H9 (cell line): Measurements from ENCODE around the gene TMEM100. TPM values are rescaled to one million over a fixed set of nuclear protein-coding genes. Genes with fewer than 3 reads are reported as not detected.

Experiments used
- DNase-seq: peaks from one replicate; pipeline ENCODE4 v3.0.0-alpha.2; 2017
- H2AFZ ChIP-seq: one replicate; pipeline ENCODE4 v1.6.1; 2013; ENCODE audit warnings: mild to moderate bottlenecking, low read length, control low read depth, moderate library complexity
- H2AK5ac ChIP-seq: 2 replicates; pipeline ENCODE4 v1.6.1; 2013; ENCODE audit warnings: low read length, control low read depth, mixed read lengths; ENCODE audit not compliant: insufficient read length
- H2BK120ac ChIP-seq: one replicate; pipeline ENCODE4 v1.6.1; 2013; ENCODE audit warnings: low read depth, mild to moderate bottlenecking, low read length, control low read depth, inconsistent platforms; ENCODE audit not compliant: poor library complexity, severe bottlenecking
- H2BK12ac ChIP-seq: 2 replicates; pipeline ENCODE4 v1.6.1; 2013; ENCODE audit warnings: low read length, control low read depth, mixed read lengths, low read depth; ENCODE audit not compliant: insufficient read length
- H2BK15ac ChIP-seq: 2 replicates; pipeline ENCODE4 v1.6.1; 2013; ENCODE audit warnings: low read depth, low read length, control low read depth
- H2BK20ac ChIP-seq: one replicate; pipeline ENCODE4 v1.6.1; 2013; ENCODE audit warnings: low read depth, mild to moderate bottlenecking, low read length, control low read depth, inconsistent platforms; ENCODE audit not compliant: poor library complexity, severe bottlenecking
- H2BK5ac ChIP-seq: 2 replicates; pipeline ENCODE4 v1.6.1; 2013; ENCODE audit warnings: low read length, control low read depth, mixed read lengths; ENCODE audit not compliant: insufficient read length
- H3K14ac ChIP-seq: 2 replicates; pipeline ENCODE4 v1.6.1; 2013; ENCODE audit warnings: low read length, control low read depth; ENCODE audit not compliant: insufficient read depth
- H3K18ac ChIP-seq: 2 replicates; pipeline ENCODE4 v1.6.1; 2013; ENCODE audit warnings: low read depth, mild to moderate bottlenecking, mixed read lengths, low read length, control low read depth; ENCODE audit not compliant: insufficient read length
- H3K23ac ChIP-seq: 2 replicates; pipeline ENCODE4 v1.6.1; 2013; ENCODE audit warnings: low read length, control low read depth, mixed read lengths, low read depth; ENCODE audit not compliant: insufficient read length
- H3K23me2 ChIP-seq: 2 replicates; pipeline ENCODE4 v1.6.1; 2013; ENCODE audit warnings: low read depth, mild to moderate bottlenecking, mixed read lengths, low read length, control low read depth; ENCODE audit not compliant: insufficient read length, poor library complexity, severe bottlenecking
- H3K27ac ChIP-seq: 2 replicates; pipeline ENCODE4 v1.5.1; 2013; ENCODE audit warnings: low read length, control low read depth, mixed read lengths, low read depth; ENCODE audit not compliant: insufficient read length
- H3K27me3 ChIP-seq: 2 replicates; pipeline ENCODE4 v1.6.1; 2013; ENCODE audit warnings: low read length, control low read depth, inconsistent platforms; ENCODE audit not compliant: insufficient read depth
- H3K4ac ChIP-seq: 2 replicates; pipeline ENCODE4 v1.6.1; 2013; ENCODE audit warnings: low read depth, mild to moderate bottlenecking, control low read depth, inconsistent platforms, low read length, moderate library complexity
- H3K4me1 ChIP-seq: 2 replicates; pipeline ENCODE4 v1.6.1; 2013; ENCODE audit warnings: low read length, control low read depth, inconsistent platforms; ENCODE audit not compliant: insufficient read depth
- H3K4me2 ChIP-seq: 2 replicates; pipeline ENCODE4 v1.6.1; 2013; ENCODE audit warnings: low read length, control low read depth, mixed read lengths; ENCODE audit not compliant: insufficient read length, insufficient read depth
- H3K56ac ChIP-seq: 2 replicates; pipeline ENCODE4 v1.6.1; 2013; ENCODE audit warnings: low read depth, mild to moderate bottlenecking, mixed read lengths, low read length, control low read depth; ENCODE audit not compliant: insufficient read length
- H3K79me1 ChIP-seq: 2 replicates; pipeline ENCODE4 v1.6.1; 2013; ENCODE audit warnings: low read depth, mild to moderate bottlenecking, moderate library complexity, low read length, control low read depth, inconsistent platforms; ENCODE audit not compliant: insufficient read depth, poor library complexity, severe bottlenecking
- H3K79me2 ChIP-seq: 2 replicates; pipeline ENCODE4 v1.6.1; 2013; ENCODE audit warnings: low read length, control low read depth, inconsistent platforms; ENCODE audit not compliant: insufficient read depth
- H3K9ac ChIP-seq: 2 replicates; pipeline ENCODE4 v1.6.1; 2013; ENCODE audit warnings: low read length, control low read depth, mixed read lengths; ENCODE audit not compliant: insufficient read length; ENCODE audit errors: extremely low read depth
- H3K9me3 ChIP-seq: one replicate; pipeline ENCODE4 v1.6.1; 2013; ENCODE audit warnings: low read depth, low read length, inconsistent platforms; ENCODE audit not compliant: control insufficient read depth
- H3T11ph ChIP-seq: one replicate; pipeline ENCODE4 v1.6.1; 2013; ENCODE audit warnings: mild to moderate bottlenecking, low read length, control low read depth, inconsistent platforms
- H4K20me1 ChIP-seq: one replicate; pipeline ENCODE4 v1.6.1; 2013; ENCODE audit not compliant: control insufficient read depth, insufficient read length, insufficient read depth
- H4K5ac ChIP-seq: 2 replicates; pipeline ENCODE4 v1.6.1; 2013; ENCODE audit warnings: low read depth, mild to moderate bottlenecking, mixed read lengths, low read length, control low read depth; ENCODE audit not compliant: insufficient read length
- H4K8ac ChIP-seq: replicated peaks from 2 replicates; pipeline ENCODE4 v1.6.1; 2013; ENCODE audit warnings: low read length, control low read depth, mixed read lengths, low read depth; ENCODE audit not compliant: insufficient read length
- H4K91ac ChIP-seq: 2 replicates; pipeline ENCODE4 v1.6.1; 2013; ENCODE audit warnings: low read depth, mild to moderate bottlenecking, moderate library complexity, mixed read lengths, low read length, control low read depth; ENCODE audit not compliant: insufficient read length
- H3K27ac Mint-ChIP-seq, 3 experiments: 2 replicates in 2 of 3; 3 replicates in 1 of 3; pipeline ENCODE4 v1.8.0; 2020 to 2021; ENCODE audit warnings: mixed read lengths in 3 of 3, mild to moderate bottlenecking in 1 of 3, moderate library complexity in 1 of 3
- H3K27me3 Mint-ChIP-seq: 2 replicates; pipeline ENCODE4 v1.8.0; 2021; ENCODE audit warnings: low read depth, mild to moderate bottlenecking, moderate library complexity, mixed read lengths
- H3K36me3 Mint-ChIP-seq, 3 experiments: 2 replicates in 2 of 3; 3 replicates in 1 of 3; pipeline ENCODE4 v1.8.0; 2020 to 2021; ENCODE audit warnings: low read depth in 3 of 3, mixed read lengths in 3 of 3; ENCODE audit not compliant: insufficient read depth in 1 of 3
- H3K4me1 Mint-ChIP-seq, 2 experiments: 2 replicates each; pipeline ENCODE4 v1.8.0; 2020; ENCODE audit warnings: mixed read lengths in 2 of 2
- H3K4me3 Mint-ChIP-seq, 2 experiments: 2 replicates in 1 of 2; 3 replicates in 1 of 2; pipeline ENCODE4 v1.8.0; 2020 to 2021; ENCODE audit warnings: mild to moderate bottlenecking in 2 of 2, mixed read lengths in 2 of 2, moderate library complexity in 1 of 2
- H3K9me3 Mint-ChIP-seq, 2 experiments: 2 replicates in 1 of 2; 3 replicates in 1 of 2; pipeline ENCODE4 v1.8.0; 2020; ENCODE audit warnings: mild to moderate bottlenecking in 2 of 2, mixed read lengths in 2 of 2, moderate library complexity in 1 of 2
- WGBS: extraction: QIAGEN DNeasy Blood & Tissue Kit; methylation state at CpG from one replicate; pipeline ENCODE4 v1.1.7; 2013; ENCODE audit warnings: missing lambda C conversion rate, low lambda C conversion rate, mixed read lengths; ENCODE audit not compliant: insufficient read length; ENCODE audit errors: extremely low coverage; 5-methylcytosine and 5-hydroxymethylcytosine counted together
- total RNA-seq: library from RNA; stranded (reverse); gene quantifications from 2 replicates; pipeline ENCODE4 v1.2.1, GENCODE V29; 2021
- TF ChIP-seq, protein P1 (sequence below): fragments of 200-600 bp; sonication (generic); conservative IDR thresholded peaks from 3 replicates; pipeline ENCODE4 v1.8.0; 2021; ENCODE audit warnings: antibody characterized with exemption, mild to moderate bottlenecking

Gene TMEM100
- total RNA-seq, 1 experiment from 2014 or later, result 0.17 TPM

GRCh38 chr17:55709984-55710383 lies 12.7 kb downstream of the TMEM100 start:
- Histone ChIP-seq H3T11ph (no peak overlapping the region), H3K79me1 (no peaks in the 10 kb centered on the region), H4K91ac (no peak overlapping the region), H2BK15ac (no peak overlapping the region), H4K20me1 (no peaks in the 10 kb centered on the region), H4K8ac (no peak overlapping the region), H3K4ac (no peak overlapping the region), H3K9me3 (no peaks in the 10 kb centered on the region), H3K23ac (no peak overlapping the region), H4K5ac (no peak overlapping the region), H3K4me1 (peaks cover 6% of the 10 kb centered on the region; the same call in 1 of the 2 replicates), H2BK12ac (no peak overlapping the region), H2BK120ac (no peak overlapping the region), H2BK20ac (no peak overlapping the region), H3K27me3 (no peaks in the 10 kb centered on the region), H2AK5ac (no peak overlapping the region), H3K23me2 (no peaks in the 10 kb centered on the region), H3K18ac (no peak overlapping the region), H3K14ac (no peak overlapping the region), H2BK5ac (no peak overlapping the region), H3K9ac (no peak overlapping the region), H3K27ac (no peak overlapping the region), H3K79me2 (no peaks in the 10 kb centered on the region), H3K4me2 (no peak overlapping the region), H3K56ac (no peak overlapping the region), H2AFZ (no peak overlapping the region)
- H3K36me3 Mint-ChIP-seq, result no peaks in the 10 kb centered on the region; a peak in 1 of 7 replicates
- WGBS, result no CpG with 5 or more reads among the region's 4 CpGs
- no peaks in the 10 kb centered on the region for H3K9me3 Mint-ChIP-seq
- TF ChIP-seq, protein P1, sequence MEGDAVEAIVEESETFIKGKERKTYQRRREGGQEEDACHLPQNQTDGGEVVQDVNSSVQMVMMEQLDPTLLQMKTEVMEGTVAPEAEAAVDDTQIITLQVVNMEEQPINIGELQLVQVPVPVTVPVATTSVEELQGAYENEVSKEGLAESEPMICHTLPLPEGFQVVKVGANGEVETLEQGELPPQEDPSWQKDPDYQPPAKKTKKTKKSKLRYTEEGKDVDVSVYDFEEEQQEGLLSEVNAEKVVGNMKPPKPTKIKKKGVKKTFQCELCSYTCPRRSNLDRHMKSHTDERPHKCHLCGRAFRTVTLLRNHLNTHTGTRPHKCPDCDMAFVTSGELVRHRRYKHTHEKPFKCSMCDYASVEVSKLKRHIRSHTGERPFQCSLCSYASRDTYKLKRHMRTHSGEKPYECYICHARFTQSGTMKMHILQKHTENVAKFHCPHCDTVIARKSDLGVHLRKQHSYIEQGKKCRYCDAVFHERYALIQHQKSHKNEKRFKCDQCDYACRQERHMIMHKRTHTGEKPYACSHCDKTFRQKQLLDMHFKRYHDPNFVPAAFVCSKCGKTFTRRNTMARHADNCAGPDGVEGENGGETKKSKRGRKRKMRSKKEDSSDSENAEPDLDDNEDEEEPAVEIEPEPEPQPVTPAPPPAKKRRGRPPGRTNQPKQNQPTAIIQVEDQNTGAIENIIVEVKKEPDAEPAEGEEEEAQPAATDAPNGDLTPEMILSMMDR, result no peak
- H3K27ac Mint-ChIP-seq, result no peak overlapping the region
- H3K4me1 Mint-ChIP-seq, result peaks cover 18 to 29% of the 10 kb centered on the region in 2 experiments
- no peak overlapping the region for H3K4me3 Mint-ChIP-seq
- DNase-seq, result no peak
- H3K27me3 Mint-ChIP-seq, result no peaks in the 10 kb centered on the region
